Measurements from ENCODE around the gene SACM1L.
"Not testable (repeated sequence)": the region's sequence is repeated elsewhere in the genome, so short reads cannot be mapped to it uniquely, and the experiment has no call there.

The SACM1L gene

GRCh38 chr3:45692866-45693265 lies 3.7 kb downstream of the SACM1L start:
- Histone ChIP-seq H3K9me3 (ENCODE audit: control insufficient read depth, insufficient read depth, low read length) (no peaks in the 10 kb centered on the region), H3K27me3 (ENCODE audit: control insufficient read depth, low read length) (no peaks in the 10 kb centered on the region; the same call in 1 of the 2 replicates), H3K79me2 (ENCODE audit: control insufficient read depth, low read length) (peaks cover 84% of the 10 kb centered on the region), H3K4me2 (ENCODE audit: low read length) (no peak overlapping the region), H4K20me1 (ENCODE audit: control insufficient read depth, insufficient read depth, low read depth, low read length) (peaks cover 7% of the 10 kb centered on the region; the same call in 1 of the 2 replicates), H3K4me3 (ENCODE audit: low read length) (no peak overlapping the region), H3K4me1 (ENCODE audit: control insufficient read depth, low read length) (peaks cover 26% of the 10 kb centered on the region), H3K9me2 (replicated peaks; ENCODE audit: control insufficient read depth, low read length) (no peaks in the 10 kb centered on the region), H3K27ac (ENCODE audit: low read depth, low read length) (no peak overlapping the region), H3F3A (ENCODE audit: control insufficient read depth, insufficient read depth) (no peaks in the 10 kb centered on the region), H3K36me3 (ENCODE audit: control insufficient read depth, low read length) (peaks cover 36% of the 10 kb centered on the region)
- TF ChIP-seq EZH2phosphoT487 (IDR thresholded peaks at IDR 0.05; ENCODE audit: borderline replicate concordance, low read length) (no peak), CTCF (IDR thresholded peaks at IDR 0.05; ENCODE audit: low read depth, low read length, poor library complexity, severe bottlenecking) (no peak)

GRCh38 chr3:45693941-45694521 lies 4.8 kb downstream of the SACM1L start:
- Histone ChIP-seq H3K4me3 (ENCODE audit: low read length) (no peak overlapping the region), H3F3A (ENCODE audit: control insufficient read depth, insufficient read depth) (no peaks in the 10 kb centered on the region), H3K36me3 (ENCODE audit: control insufficient read depth, low read length) (peaks cover 36% of the 10 kb centered on the region), H3K9me3 (ENCODE audit: control insufficient read depth, insufficient read depth, low read length) (no peaks in the 10 kb centered on the region), H3K4me2 (ENCODE audit: low read length) (no peak overlapping the region), H3K79me2 (ENCODE audit: control insufficient read depth, low read length) (peaks cover 93% of the 10 kb centered on the region), H3K27me3 (ENCODE audit: control insufficient read depth, low read length) (no peaks in the 10 kb centered on the region), H3K4me1 (ENCODE audit: control insufficient read depth, low read length) (peaks cover 26% of the 10 kb centered on the region), H3K27ac (ENCODE audit: low read depth, low read length) (no peak overlapping the region), H4K20me1 (ENCODE audit: control insufficient read depth, insufficient read depth, low read depth, low read length) (peaks cover 7% of the 10 kb centered on the region; the same call in 1 of the 2 replicates), H3K9me2 (replicated peaks; ENCODE audit: control insufficient read depth, low read length) (no peaks in the 10 kb centered on the region)
- TF ChIP-seq CTCF (IDR thresholded peaks at IDR 0.05; ENCODE audit: low read depth, low read length, poor library complexity, severe bottlenecking) (peak; percentile 8), EZH2phosphoT487 (IDR thresholded peaks at IDR 0.05; ENCODE audit: borderline replicate concordance, low read length) (no peak)

GRCh38 chr3:45695166-45695565 lies 6.0 kb downstream of the SACM1L start:
- H3K36me3 ChIP-seq (ENCODE audit: control insufficient read depth, low read length), result peaks cover 36% of the 10 kb centered on the region
- H3F3A ChIP-seq (ENCODE audit: control insufficient read depth, insufficient read depth); H3K9me3 ChIP-seq (ENCODE audit: control insufficient read depth, insufficient read depth, low read length); H3K27me3 ChIP-seq (ENCODE audit: control insufficient read depth, low read length); H3K4me2 ChIP-seq (ENCODE audit: low read length); H3K27ac ChIP-seq (ENCODE audit: low read depth, low read length); H4K20me1 ChIP-seq (ENCODE audit: control insufficient read depth, insufficient read depth, low read depth, low read length); H3K9me2 ChIP-seq (replicated peaks; ENCODE audit: control insufficient read depth, low read length); H3K4me3 ChIP-seq (ENCODE audit: low read length): not testable (repeated sequence)
- H3K4me1 ChIP-seq (ENCODE audit: control insufficient read depth, low read length), result peaks cover 25% of the 10 kb centered on the region
- peaks cover 92% of the 10 kb centered on the region for H3K79me2 ChIP-seq (ENCODE audit: control insufficient read depth, low read length)

GRCh38 chr3:45700570-45701073 lies 11.4 kb downstream of the SACM1L start:
- no peaks in the 10 kb centered on the region for H3K9me2 ChIP-seq (replicated peaks; ENCODE audit: control insufficient read depth, low read length)
- peaks cover 19% of the 10 kb centered on the region for H3K36me3 ChIP-seq (ENCODE audit: control insufficient read depth, low read length)
- no peak overlapping the region for H3K27ac ChIP-seq (ENCODE audit: low read depth, low read length)
- no peak for TF ChIP-seq EZH2phosphoT487 (IDR thresholded peaks at IDR 0.05; ENCODE audit: borderline replicate concordance, low read length)
- H3F3A ChIP-seq (ENCODE audit: control insufficient read depth, insufficient read depth), result no peaks in the 10 kb centered on the region
- H3K4me1 ChIP-seq (ENCODE audit: control insufficient read depth, low read length), result no peaks in the 10 kb centered on the region
- no peaks in the 10 kb centered on the region for H3K27me3 ChIP-seq (ENCODE audit: control insufficient read depth, low read length)
- H3K9me3 ChIP-seq (ENCODE audit: control insufficient read depth, insufficient read depth, low read length), result no peaks in the 10 kb centered on the region
- no peak overlapping the region for H3K4me2 ChIP-seq (ENCODE audit: low read length)
- H4K20me1 ChIP-seq (ENCODE audit: control insufficient read depth, insufficient read depth, low read depth, low read length), result peaks cover 3% of the 10 kb centered on the region; the same call in 1 of the 2 replicates
- H3K79me2 ChIP-seq (ENCODE audit: control insufficient read depth, low read length), result peaks cover 70% of the 10 kb centered on the region
- H3K4me3 ChIP-seq (ENCODE audit: low read length), result no peak overlapping the region

All from DOHH2 (cell line).